K562 treated with DMSO at 1 percent for 48 hours (cell line): ENCODE measurements around the gene UGCG. TPM values are rescaled to one million over a fixed set of nuclear protein-coding genes. Genes with fewer than 3 reads are reported as not detected.

ENCODE experiments used
- total RNA-seq: library from RNA; unstranded; fragments of 300-600 nt; gene quantifications from 2 replicates; pipeline ENCODE4 v1.2.3, GENCODE V29; 2022; ENCODE audit warnings: low replicate concordance; ENCODE audit errors: extremely low read depth

UGCG gene
- total RNA-seq = not detected in 2 replicates

GRCh38 chr9:111895996-111896941 is at the start of gene UGCG:
Gene UGCG (plus strand): TSS chr9:111896814. CDS start chr9:111897216, 402 bp downstream.

Other genes with a start within 250 kb of the UGCG start
- not detected in 2 replicates for gene GNG10, start 235.2 kb upstream of the UGCG start, total RNA-seq
- not detected in 2 replicates for gene SHOC1, start 101.9 kb upstream of the UGCG start, total RNA-seq